ENCODE measurements around the gene COQ10B.

DNA sequence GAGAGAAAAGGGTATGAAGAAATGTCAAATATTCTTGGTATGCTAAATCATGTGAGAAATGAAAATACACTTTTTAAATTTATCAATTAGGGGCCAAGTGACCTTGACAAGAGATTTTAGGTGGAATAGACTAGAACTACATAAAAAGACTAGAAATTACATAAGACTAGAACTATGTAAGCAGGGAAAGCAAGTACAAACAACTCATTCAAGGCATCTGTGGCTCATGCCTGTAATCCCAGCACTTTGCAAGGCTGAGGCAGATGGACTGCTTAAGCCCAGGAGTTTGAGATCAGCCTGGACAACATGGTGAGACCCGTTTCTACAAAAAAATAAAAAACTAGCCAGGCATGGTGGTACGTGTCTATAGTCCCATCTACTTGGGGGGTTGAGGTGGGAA, 38.8 kb upstream of the COQ10B start:
- TF ChIP-seq, protein P1, sequence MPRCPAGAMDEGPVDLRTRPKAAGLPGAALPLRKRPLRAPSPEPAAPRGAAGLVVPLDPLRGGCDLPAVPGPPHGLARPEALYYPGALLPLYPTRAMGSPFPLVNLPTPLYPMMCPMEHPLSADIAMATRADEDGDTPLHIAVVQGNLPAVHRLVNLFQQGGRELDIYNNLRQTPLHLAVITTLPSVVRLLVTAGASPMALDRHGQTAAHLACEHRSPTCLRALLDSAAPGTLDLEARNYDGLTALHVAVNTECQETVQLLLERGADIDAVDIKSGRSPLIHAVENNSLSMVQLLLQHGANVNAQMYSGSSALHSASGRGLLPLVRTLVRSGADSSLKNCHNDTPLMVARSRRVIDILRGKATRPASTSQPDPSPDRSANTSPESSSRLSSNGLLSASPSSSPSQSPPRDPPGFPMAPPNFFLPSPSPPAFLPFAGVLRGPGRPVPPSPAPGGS (IDR thresholded peaks at IDR 0.05): no peak
- TF ChIP-seq CHD4 (IDR thresholded peaks at IDR 0.05; ENCODE audit: borderline replicate concordance) (no peak), HDAC2 (IDR thresholded peaks at IDR 0.05) (no peak), KDM1A (IDR thresholded peaks at IDR 0.05; ENCODE audit: low read depth) (no peak)
